GM12892 (cell line): ENCODE data around the gene TSPAN14.

Source experiments
- POLR2A ChIP-seq: IDR thresholded peaks from 2 replicates; pipeline ENCODE4 v1.6.1; 2011; ENCODE audit warnings: low read depth, low read length, control low read depth
- POLR2AphosphoS5 ChIP-seq: IDR thresholded peaks from 2 replicates; pipeline ENCODE4 v1.6.1; 2011; ENCODE audit warnings: low read depth, low read length, control low read depth
- TAF1 ChIP-seq: IDR thresholded peaks from 2 replicates; pipeline ENCODE4 v1.6.1; 2011; ENCODE audit warnings: low read depth, mild to moderate bottlenecking, control low read depth, low read length, borderline replicate concordance

GRCh38 chr10:80512031-80512526 lies 58.0 kb downstream of the TSPAN14 start:
- TF ChIP-seq POLR2AphosphoS5, result no peak
- no peak for TF ChIP-seq POLR2A
- no peak for TF ChIP-seq TAF1
